Body of pancreas (tissue), 4 donors: Measurements from ENCODE around the gene VPS26C. TPM values are rescaled to one million over a fixed set of nuclear protein-coding genes. Genes with fewer than 3 reads are reported as not detected.

Experiments
- ATAC-seq: fragments of 150-250 bp; one replicate; pipeline ENCODE4 v1.9.1; 2016
- DNase-seq, 4 donors: peaks; one replicate each; pipeline ENCODE4 v3.0.0-alpha.2; 2019
- H3K27ac ChIP-seq, 4 donors: fragments of 200-600 bp; sonication (generic); 1 replicate in 3 of 4; 2 replicates in 1 of 4; pipeline versions ENCODE4 v1.5.1 to v1.6.1; 2016 to 2019; ENCODE audit warnings: mild to moderate bottlenecking in 1 of 4, mixed read lengths in 1 of 4, moderate library complexity in 1 of 4
- H3K27me3 ChIP-seq, 2 donors: fragments of 200-600 bp; sonication (generic); one replicate each; pipeline ENCODE4 v1.6.0; 2016; ENCODE audit warnings: mild to moderate bottlenecking in 1 of 2
- H3K36me3 ChIP-seq, 2 donors: fragments of 200-600 bp; sonication (generic); replicated peaks in 1 of 2; 2 replicates each; pipeline ENCODE4 v1.5.1; 2016; ENCODE audit warnings: low read depth in 2 of 2; ENCODE audit not compliant: insufficient read depth in 1 of 2
- H3K4me1 ChIP-seq: fragments of 200-600 bp; sonication (generic); one replicate; pipeline ENCODE4 v1.6.0; 2016
- H3K4me3 ChIP-seq, 2 donors: fragments of 200-600 bp; sonication (generic); 1 replicate in 1 of 2; 2 replicates in 1 of 2; pipeline ENCODE4 v1.5.1; 2016 to 2019
- H3K9me3 ChIP-seq, 3 donors: fragments of 200-600 bp; sonication (generic); 1 replicate in 2 of 3; 2 replicates in 1 of 3; pipeline ENCODE4 v1.5.1; 2016
- POLR2A ChIP-seq, 3 donors: fragments of 450-650 bp; IDR thresholded peaks; one replicate each; pipeline ENCODE4 v1.6.1; 2016; ENCODE audit warnings: antibody characterized with exemption in 3 of 3, mild to moderate bottlenecking in 2 of 3
- whole genome bisulfite sequencing, 2 donors: methylation state at CpG; one replicate each; pipeline ENCODE4 v1.1.5; 2017; 5-methylcytosine and 5-hydroxymethylcytosine counted together
- intact Hi-C: fragments of 100-400 bp; cut with DNase I; formaldehyde crosslinking; loops from one replicate; pipeline ENCODE4 v1.15.1; 2023
- total RNA-seq, 2 donors: library from RNA; depleted of rRNA; stranded (reverse); fragments of >200 nt; gene quantifications; one replicate each; pipeline ENCODE4 v1.1.0, GENCODE V29; 2016
- TF ChIP-seq, protein P1 (sequence below), 7 experiments: fragments of 450-650 bp in 4 of 7; fragments of 200-600 bp in 3 of 7; sonication (generic) in 3 of 7; IDR thresholded peaks; one replicate each; pipeline ENCODE4 v1.5.1; 2016 to 2019; ENCODE audit warnings: antibody characterized with exemption in 7 of 7

The VPS26C gene
- total RNA-seq, 2 donors from 2014 or later: 29.3 to 34.3 TPM

DNA sequence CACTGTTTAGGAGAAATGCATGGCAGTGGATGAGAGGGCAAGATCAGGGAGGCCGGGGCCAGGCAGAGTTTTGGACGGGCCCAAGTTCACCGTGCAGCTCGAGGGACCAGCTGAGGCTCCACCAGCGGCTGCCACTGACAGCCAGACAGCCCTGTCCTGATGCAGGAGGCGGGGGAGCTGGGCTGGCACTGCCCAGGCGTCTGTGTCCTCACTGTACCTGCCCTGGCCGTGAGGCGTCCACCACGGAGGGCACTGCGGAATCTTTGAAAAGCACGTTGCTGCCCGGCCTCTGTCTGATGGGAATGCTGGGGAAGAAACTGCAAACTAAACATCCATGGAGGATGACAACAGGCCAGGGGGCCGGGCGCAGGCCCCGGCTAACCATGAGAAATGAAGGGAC lies 35.5 kb downstream of the VPS26C start:
- no peaks in the 10 kb centered on the region for H3K27me3 ChIP-seq
- H3K9me3 ChIP-seq: no peaks in the 10 kb centered on the region
- H3K4me1 ChIP-seq: peaks cover 6% of the 10 kb centered on the region
- no peak for DNase-seq
- intact Hi-C loops: no loop called here
- H3K4me3 ChIP-seq: no peak overlapping the region
- 92 to 95% methylated on average over 15 to 16 of the region's 16 CpGs for WGBS, 2 donors
- H3K36me3 ChIP-seq: peaks cover 12 to 34% of the 10 kb centered on the region in 2 donors
- no peak for ATAC-seq
- no peak overlapping the region for H3K27ac ChIP-seq
- TF ChIP-seq POLR2A (IDR thresholded peaks at IDR 0.05): no peak
- TF ChIP-seq, protein P1, sequence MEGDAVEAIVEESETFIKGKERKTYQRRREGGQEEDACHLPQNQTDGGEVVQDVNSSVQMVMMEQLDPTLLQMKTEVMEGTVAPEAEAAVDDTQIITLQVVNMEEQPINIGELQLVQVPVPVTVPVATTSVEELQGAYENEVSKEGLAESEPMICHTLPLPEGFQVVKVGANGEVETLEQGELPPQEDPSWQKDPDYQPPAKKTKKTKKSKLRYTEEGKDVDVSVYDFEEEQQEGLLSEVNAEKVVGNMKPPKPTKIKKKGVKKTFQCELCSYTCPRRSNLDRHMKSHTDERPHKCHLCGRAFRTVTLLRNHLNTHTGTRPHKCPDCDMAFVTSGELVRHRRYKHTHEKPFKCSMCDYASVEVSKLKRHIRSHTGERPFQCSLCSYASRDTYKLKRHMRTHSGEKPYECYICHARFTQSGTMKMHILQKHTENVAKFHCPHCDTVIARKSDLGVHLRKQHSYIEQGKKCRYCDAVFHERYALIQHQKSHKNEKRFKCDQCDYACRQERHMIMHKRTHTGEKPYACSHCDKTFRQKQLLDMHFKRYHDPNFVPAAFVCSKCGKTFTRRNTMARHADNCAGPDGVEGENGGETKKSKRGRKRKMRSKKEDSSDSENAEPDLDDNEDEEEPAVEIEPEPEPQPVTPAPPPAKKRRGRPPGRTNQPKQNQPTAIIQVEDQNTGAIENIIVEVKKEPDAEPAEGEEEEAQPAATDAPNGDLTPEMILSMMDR (IDR thresholded peaks at IDR 0.05): no peak

DNA sequence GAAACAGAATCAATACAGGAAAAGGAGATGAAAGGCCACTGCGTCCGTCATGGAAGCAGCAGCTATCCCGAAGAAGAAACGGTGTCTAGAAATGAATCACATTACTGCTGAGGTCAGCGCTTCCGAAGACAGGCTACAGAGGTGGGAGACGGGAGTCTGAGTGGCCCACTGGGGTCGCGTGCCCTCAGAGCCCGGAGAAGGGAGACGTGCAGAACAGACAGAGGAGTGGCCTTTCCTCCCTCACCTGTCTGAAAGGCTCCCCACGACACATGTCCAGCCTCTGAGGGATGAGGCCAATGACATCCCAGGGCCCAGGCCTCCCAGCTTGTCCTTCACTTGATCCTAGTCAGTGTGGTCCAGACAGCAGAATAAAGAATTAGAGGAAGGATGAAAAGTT lies 35.9 kb downstream of the VPS26C start:
- DNase-seq: no peak
- no peak for TF ChIP-seq POLR2A (IDR thresholded peaks at IDR 0.05)
- Histone ChIP-seq H3K27ac (no peak overlapping the region), H3K36me3 (peaks cover 12 to 36% of the 10 kb centered on the region in 2 donors), H3K27me3 (no peaks in the 10 kb centered on the region), H3K4me1 (peaks cover 6% of the 10 kb centered on the region), H3K9me3 (no peaks in the 10 kb centered on the region), H3K4me3 (no peak overlapping the region)
- WGBS, 2 donors: 81 to 87% methylated on average over 12 of the region's 12 CpGs
- ATAC-seq: no peak
- intact Hi-C loops: no loop called here

DNA sequence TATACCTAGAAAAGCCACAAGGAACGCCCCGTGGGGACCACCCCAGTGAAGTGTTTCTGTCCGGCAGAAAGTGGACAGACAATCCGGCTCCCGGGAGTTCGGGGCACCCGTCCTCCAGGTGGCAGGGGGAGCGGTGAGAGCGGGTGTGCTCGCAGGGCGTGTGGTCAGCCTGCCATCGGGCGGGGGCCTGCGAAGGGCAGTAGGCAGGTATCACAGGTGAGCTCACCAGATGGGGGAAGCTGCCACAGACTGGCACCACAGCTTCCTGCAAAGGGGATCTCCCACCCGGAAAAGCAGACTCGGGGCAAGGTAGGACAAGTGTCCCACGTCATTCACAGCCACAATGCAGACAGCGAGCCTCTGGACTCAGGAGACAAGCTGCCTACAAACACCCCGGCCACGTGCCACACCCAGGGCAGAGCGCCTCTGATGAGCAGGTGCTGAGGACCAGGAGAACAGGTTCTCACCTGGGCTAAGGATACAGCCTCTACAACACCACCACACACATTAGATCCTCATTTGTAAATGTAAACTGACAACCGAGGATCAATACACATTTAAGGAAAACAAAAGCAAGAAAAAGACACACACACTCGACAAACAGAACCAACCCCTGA lies 36.4 kb downstream of the VPS26C start:
- no peak for ATAC-seq
- TF ChIP-seq, protein P1 (IDR thresholded peaks at IDR 0.05): no peak
- no peak for TF ChIP-seq POLR2A (IDR thresholded peaks at IDR 0.05)
- intact Hi-C loops: no loop called here

DNA sequence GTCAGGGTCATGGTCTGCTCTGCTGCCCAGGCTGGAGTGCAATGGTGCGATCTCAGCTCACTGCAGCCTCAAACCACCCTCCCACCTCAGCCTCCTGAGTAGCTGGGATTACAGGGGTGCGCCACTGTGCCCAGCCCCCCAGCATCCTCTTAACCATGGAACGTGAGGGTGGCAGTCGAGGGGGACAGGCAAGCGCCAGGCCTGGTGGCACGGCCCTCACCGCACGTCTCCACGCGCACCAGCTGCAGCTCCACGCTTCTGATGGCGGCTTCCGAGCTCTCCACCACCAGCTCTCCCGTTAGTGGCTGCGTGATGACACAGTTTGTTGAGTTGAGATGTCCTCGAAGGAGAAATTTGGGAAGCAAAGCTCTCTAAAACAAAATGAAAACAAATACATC lies 39.1 kb downstream of the VPS26C start:
- no peaks in the 10 kb centered on the region for H3K27me3 ChIP-seq
- no peak overlapping the region for H3K27ac ChIP-seq
- H3K9me3 ChIP-seq: no peaks in the 10 kb centered on the region
- intact Hi-C loops: no loop called here
- H3K36me3 ChIP-seq: peaks cover 25 to 48% of the 10 kb centered on the region in 2 donors
- no peak for TF ChIP-seq POLR2A (IDR thresholded peaks at IDR 0.05)
- TF ChIP-seq, protein P1 (IDR thresholded peaks at IDR 0.05): no peak
- H3K4me1 ChIP-seq: no peaks in the 10 kb centered on the region
- WGBS, 2 donors: 97 to 99% methylated on average over 15 to 16 of the region's 16 CpGs
- no peak overlapping the region for H3K4me3 ChIP-seq
- DNase-seq: no peak
- ATAC-seq: no peak

More for the DNA sequence above, 36.4 kb downstream of the VPS26C start:
- 92 to 93% methylated on average over 16 to 22 of the region's 23 CpGs for WGBS, 2 donors
- Histone ChIP-seq H3K27ac (no peak overlapping the region), H3K9me3 (no peaks in the 10 kb centered on the region), H3K36me3 (peaks cover 12 to 40% of the 10 kb centered on the region in 2 donors), H3K4me1 (peaks cover 6% of the 10 kb centered on the region), H3K27me3 (no peaks in the 10 kb centered on the region), H3K4me3 (no peak overlapping the region)
- no peak for DNase-seq

DNA sequence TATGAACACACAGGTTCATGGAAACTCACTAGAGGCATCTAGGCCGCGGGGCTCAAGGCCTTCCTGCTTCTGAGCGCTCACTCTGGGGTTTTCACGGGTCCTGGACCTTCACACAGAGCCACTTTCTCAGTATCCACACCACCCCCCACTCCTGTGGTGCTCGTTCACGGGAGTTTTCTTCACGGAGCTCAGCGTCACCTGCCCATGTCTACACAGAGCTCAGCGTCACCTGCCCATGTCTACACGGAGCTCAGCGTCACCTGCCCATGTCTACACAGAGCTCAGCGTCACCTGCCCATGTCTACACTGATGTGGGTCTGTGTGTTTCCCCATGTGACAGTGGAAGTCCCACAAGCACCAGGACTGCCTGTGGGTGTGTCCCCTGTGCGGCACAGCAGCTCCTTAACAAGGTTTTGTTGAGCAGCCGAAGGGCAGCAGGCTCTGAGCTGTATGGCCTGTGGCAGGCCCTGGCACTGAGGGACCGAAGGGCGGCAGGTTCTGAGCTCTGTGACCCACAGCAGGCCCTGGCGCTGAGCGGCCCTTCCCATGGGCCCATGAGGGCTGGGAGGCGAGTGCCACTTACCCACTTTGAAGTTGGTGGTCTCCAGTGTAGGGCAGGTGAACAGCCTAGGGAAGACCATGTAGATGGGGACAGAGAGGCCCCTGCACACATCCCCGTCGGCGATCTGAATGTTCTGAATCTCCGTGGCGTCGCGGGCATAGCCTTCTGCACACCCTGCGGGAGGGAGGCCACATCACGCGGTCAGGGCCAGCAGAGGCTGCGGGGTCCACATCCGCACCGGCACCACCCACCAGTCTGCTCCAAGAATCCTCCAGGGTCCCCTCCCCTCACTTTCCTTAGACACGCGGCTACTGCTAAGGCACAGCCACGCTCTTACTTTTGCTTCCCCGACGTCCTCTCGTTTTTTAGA lies 39.8 kb downstream of the VPS26C start:
- no peaks in the 10 kb centered on the region for H3K27me3 ChIP-seq
- H3K4me1 ChIP-seq: no peaks in the 10 kb centered on the region
- DNase-seq (no peak), ATAC-seq (no peak)
- no peaks in the 10 kb centered on the region for H3K9me3 ChIP-seq
- no peak overlapping the region for H3K27ac ChIP-seq
- intact Hi-C loops: no loop called here
- TF ChIP-seq POLR2A (IDR thresholded peaks at IDR 0.05): no peak
- TF ChIP-seq, protein P1 (IDR thresholded peaks at IDR 0.05): no peak
- 95% methylated on average over 33 to 37 of the region's 38 CpGs for WGBS, 2 donors
- H3K4me3 ChIP-seq: no peak overlapping the region
- peaks cover 25 to 47% of the 10 kb centered on the region in 2 donors for H3K36me3 ChIP-seq
